Keratinocyte (primary cell): Measurements from ENCODE around the gene DSCAML1. TPM values are rescaled to one million over a fixed set of nuclear protein-coding genes. Genes with fewer than 3 reads are reported as not detected.

Experiments
- DNase-seq: peaks from one replicate; pipeline ENCODE4 v3.0.0-alpha.2; 2011; ENCODE audit warnings: low read depth, missing footprints, low spot score
- FAIRE-seq: peaks from 2 replicates; lab custom pipeline; 2011; peaks lifted over from hg19 to GRCh38; lab: Jason Lieb, UNC
- H2AFZ ChIP-seq: 2 replicates; pipeline ENCODE4 v1.6.0; 2012; ENCODE audit warnings: low read length, control low read depth, inconsistent platforms; ENCODE audit not compliant: control insufficient read depth
- H3K27ac ChIP-seq: 2 replicates; pipeline ENCODE4 v1.5.1; 2011; ENCODE audit warnings: low read length; ENCODE audit not compliant: control insufficient read depth, insufficient read depth
- H3K27me3 ChIP-seq: 3 replicates; pipeline ENCODE4 v1.6.0; 2011; ENCODE audit warnings: low read length; ENCODE audit not compliant: control insufficient read depth, insufficient read depth; ENCODE audit errors: extremely low read depth
- H3K36me3 ChIP-seq, 2 experiments: 2 replicates in 1 of 2; 3 replicates in 1 of 2; pipeline ENCODE4 v1.5.1; 2011; ENCODE audit warnings: low read length in 2 of 2, mild to moderate bottlenecking in 1 of 2; ENCODE audit not compliant: control insufficient read depth in 2 of 2, insufficient read depth in 2 of 2; ENCODE audit errors: extremely low read depth in 1 of 2
- H3K4me1 ChIP-seq: 3 replicates; pipeline ENCODE4 v1.5.1; 2011; ENCODE audit warnings: low read length; ENCODE audit not compliant: control insufficient read depth, insufficient read depth; ENCODE audit errors: extremely low read depth
- H3K4me2 ChIP-seq: 3 replicates; pipeline ENCODE4 v1.6.0; 2011; ENCODE audit warnings: low read depth, low read length; ENCODE audit not compliant: control insufficient read depth, insufficient read depth; ENCODE audit errors: extremely low read depth
- H3K4me3 ChIP-seq, 3 experiments: fragments of 200-600 bp in 1 of 3; sonication (generic) in 1 of 3; 2 replicates in 2 of 3; 3 replicates in 1 of 3; pipeline ENCODE4 v1.5.1; 2011 to 2016; ENCODE audit warnings: low read length in 3 of 3, mild to moderate bottlenecking in 3 of 3, control low read depth in 2 of 3, inconsistent platforms in 1 of 3, low read depth in 1 of 3, mixed read lengths in 1 of 3, mixed run types in 1 of 3, moderate library complexity in 1 of 3; ENCODE audit not compliant: control insufficient read depth in 2 of 3, insufficient read depth in 2 of 3; ENCODE audit errors: extremely low read depth in 1 of 3
- H3K79me2 ChIP-seq: 2 replicates; pipeline ENCODE4 v1.6.0; 2012; ENCODE audit warnings: low read length; ENCODE audit not compliant: control insufficient read depth, insufficient read depth
- H3K9ac ChIP-seq: 3 replicates; pipeline ENCODE4 v1.6.0; 2011; ENCODE audit warnings: low read length; ENCODE audit not compliant: control insufficient read depth, insufficient read depth; ENCODE audit errors: extremely low read depth
- H3K9me1 ChIP-seq: 3 replicates; pipeline ENCODE4 v1.6.0; 2011; ENCODE audit warnings: low read length; ENCODE audit not compliant: control insufficient read depth, insufficient read depth; ENCODE audit errors: extremely low read depth
- H3K9me3 ChIP-seq: 2 replicates; pipeline ENCODE4 v1.5.1; 2012; ENCODE audit warnings: low read depth, low read length; ENCODE audit not compliant: control insufficient read depth
- H4K20me1 ChIP-seq: 3 replicates; pipeline ENCODE4 v1.6.0; 2011; ENCODE audit warnings: low read length; ENCODE audit not compliant: control insufficient read depth, insufficient read depth; ENCODE audit errors: extremely low read depth
- CTCF ChIP-seq, 3 experiments: IDR thresholded peaks in 1 of 3; conservative IDR thresholded peaks in 1 of 3; optimal IDR thresholded peaks in 1 of 3; 2 replicates in 2 of 3; 3 replicates in 1 of 3; pipeline versions ENCODE3 to v1.5.1; 2011; ENCODE audit warnings: low read length in 3 of 3, mild to moderate bottlenecking in 3 of 3, moderate library complexity in 2 of 3, control low read depth in 1 of 3, inconsistent platforms in 1 of 3; ENCODE audit not compliant: insufficient read depth in 2 of 3; ENCODE audit errors: extremely low read depth in 1 of 3
- EZH2 ChIP-seq: IDR thresholded peaks from one replicate; pipeline ENCODE4 v1.6.1; 2012; ENCODE audit warnings: inconsistent platforms, mild to moderate bottlenecking, low read length, moderate library complexity
- dilution Hi-C: fragments of 300-500 bp; cut with MboI; formaldehyde crosslinking; loops from one replicate; pipeline ENCODE4 v1.7.0; 2020; ENCODE audit warnings: low sequenced_read_pairs; ENCODE audit not compliant: extremely low pct_ligation_motif_present
- polyA plus RNA-seq, 5 experiments: library from polyadenylated mRNA; depleted of rRNA in 3 of 5; stranded (reverse) in 3 of 5; stranded (forward) in 1 of 5; unstranded in 1 of 5; fragments of >200 nt; gene quantifications; 1 replicate in 1 of 5; 2 replicates in 3 of 5; 3 replicates in 1 of 5; pipeline versions ENCODE4 v1.2.1 to v1.2.3, GENCODE V29; 2011 to 2012; ENCODE audit warnings: missing spikeins in 2 of 5, low read depth in 1 of 5, low replicate concordance in 1 of 5

DSCAML1 gene
- polyA plus RNA-seq, 1 donor (not counting 4 experiments of a cell fraction or from before 2014, with no cell fraction given), result not detected

- Histone ChIP-seq H4K20me1 (no peaks in the 10 kb centered on the region), H3K27ac (no peak overlapping the region), H3K9ac (no peak overlapping the region), H3K79me2 (no peaks in the 10 kb centered on the region), H3K9me1 (no peaks in the 10 kb centered on the region), H2AFZ (no peak overlapping the region), H3K36me3 (no peaks in the 10 kb centered on the region), H3K4me2 (no peak overlapping the region), H3K27me3 (peaks cover 13% of the 10 kb centered on the region), H3K9me3 (no peaks in the 10 kb centered on the region), H3K4me3 (no peak overlapping the region), H3K4me1 (no peaks in the 10 kb centered on the region)
- dilution Hi-C loops, result no loop called here
- TF ChIP-seq EZH2 (no peak), CTCF (optimal IDR thresholded peaks at IDR 0.05 in 1 of 3, IDR thresholded peaks at IDR 0.05 in 1 of 3, conservative IDR thresholded peaks at IDR 0.05 in 1 of 3; ENCODE audit: extremely low read depth in 1 of 3, insufficient read depth in 2 of 3, low read length in 3 of 3) (no peak)
- no peak for DNase-seq
- no peak for FAIRE-seq
Observed at GRCh38 chr11:117752721-117753237, 44.2 kb downstream of the DSCAML1 start.

GRCh38 chr11:117752071-117752470 is 44.9 kb downstream of the DSCAML1 start:
- peaks cover 17% of the 10 kb centered on the region for H3K27me3 ChIP-seq
- H2AFZ ChIP-seq, result no peak overlapping the region
- no peaks in the 10 kb centered on the region for H3K36me3 ChIP-seq
- H3K9ac ChIP-seq, result no peak overlapping the region
- no peaks in the 10 kb centered on the region for H3K4me1 ChIP-seq
- no peak overlapping the region for H3K27ac ChIP-seq
- H4K20me1 ChIP-seq, result no peaks in the 10 kb centered on the region
- H3K9me1 ChIP-seq, result no peaks in the 10 kb centered on the region
- DNase-seq (no peak), FAIRE-seq (no peak)
- H3K9me3 ChIP-seq, result no peaks in the 10 kb centered on the region
- TF ChIP-seq CTCF (optimal IDR thresholded peaks at IDR 0.05 in 1 of 3, IDR thresholded peaks at IDR 0.05 in 1 of 3, conservative IDR thresholded peaks at IDR 0.05 in 1 of 3; ENCODE audit: extremely low read depth in 1 of 3, insufficient read depth in 2 of 3, low read length in 3 of 3) (no peak), EZH2 (no peak)
- H3K4me3 ChIP-seq, result no peak overlapping the region
- H3K79me2 ChIP-seq, result no peaks in the 10 kb centered on the region
- dilution Hi-C loops, result no loop called here
- H3K4me2 ChIP-seq, result no peak overlapping the region
